ENCODE results near the gene RNF4.

DNA sequence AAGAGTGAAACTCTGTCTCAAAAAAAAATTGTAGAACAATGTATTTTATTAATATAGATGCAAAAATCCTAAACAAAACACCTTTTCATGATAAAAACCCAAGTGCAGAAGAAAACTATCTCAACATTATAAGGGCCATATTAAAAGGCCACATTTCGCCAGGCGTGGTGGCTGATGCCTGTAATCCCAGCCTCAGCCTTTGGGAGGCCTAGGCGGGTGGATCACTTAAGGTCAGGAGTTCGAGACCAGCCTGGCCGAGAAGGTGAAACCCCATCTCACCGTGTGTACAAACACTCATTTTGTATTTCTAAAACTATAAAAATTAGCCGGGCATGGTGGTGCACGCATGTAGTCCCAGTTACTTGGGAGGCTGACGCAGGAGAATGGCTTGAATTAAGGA lies 57.7 kb downstream of the RNF4 start:
- TF ChIP-seq, protein P1, sequence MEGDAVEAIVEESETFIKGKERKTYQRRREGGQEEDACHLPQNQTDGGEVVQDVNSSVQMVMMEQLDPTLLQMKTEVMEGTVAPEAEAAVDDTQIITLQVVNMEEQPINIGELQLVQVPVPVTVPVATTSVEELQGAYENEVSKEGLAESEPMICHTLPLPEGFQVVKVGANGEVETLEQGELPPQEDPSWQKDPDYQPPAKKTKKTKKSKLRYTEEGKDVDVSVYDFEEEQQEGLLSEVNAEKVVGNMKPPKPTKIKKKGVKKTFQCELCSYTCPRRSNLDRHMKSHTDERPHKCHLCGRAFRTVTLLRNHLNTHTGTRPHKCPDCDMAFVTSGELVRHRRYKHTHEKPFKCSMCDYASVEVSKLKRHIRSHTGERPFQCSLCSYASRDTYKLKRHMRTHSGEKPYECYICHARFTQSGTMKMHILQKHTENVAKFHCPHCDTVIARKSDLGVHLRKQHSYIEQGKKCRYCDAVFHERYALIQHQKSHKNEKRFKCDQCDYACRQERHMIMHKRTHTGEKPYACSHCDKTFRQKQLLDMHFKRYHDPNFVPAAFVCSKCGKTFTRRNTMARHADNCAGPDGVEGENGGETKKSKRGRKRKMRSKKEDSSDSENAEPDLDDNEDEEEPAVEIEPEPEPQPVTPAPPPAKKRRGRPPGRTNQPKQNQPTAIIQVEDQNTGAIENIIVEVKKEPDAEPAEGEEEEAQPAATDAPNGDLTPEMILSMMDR (IDR thresholded peaks at IDR 0.05; ENCODE audit: low read length), result no peak
- TF ChIP-seq EZH2phosphoT487 (IDR thresholded peaks at IDR 0.05; ENCODE audit: low read length) (no peak), EZH2 (optimal IDR thresholded peaks at IDR 0.05; ENCODE audit: low read depth, low read length) (no peak)
